Activated naive CD4-positive, alpha-beta T cell treated with anti-CD3 and anti-CD28 coated beads for 36 hours (primary cell): ENCODE results near the gene CPB2. TPM values are rescaled to one million over a fixed set of nuclear protein-coding genes. Genes with fewer than 3 reads are reported as not detected.
A peak's percentile ranks its signal among the peaks of the same experiment; 100 is the strongest.

Experiments used
- CTCF ChIA-PET: fragments of 350-600 bp; sonication (Branson Sonifier 250); formaldehyde crosslinking; loops from one replicate; lab custom pipeline; 2021; ENCODE audit warnings: antibody characterized with exemption; lab: Charles Lee
- DNase-seq: peaks from one replicate; pipeline ENCODE4 v3.0.0-alpha.2; 2020
- H3K27ac Mint-ChIP-seq: one replicate; pipeline ENCODE4 v1.8.0; 2021; ENCODE audit warnings: mild to moderate bottlenecking, mixed read lengths
- H3K27me3 Mint-ChIP-seq: one replicate; pipeline ENCODE4 v1.8.0; 2021; ENCODE audit warnings: low read depth, mixed read lengths
- H3K36me3 Mint-ChIP-seq: one replicate; pipeline ENCODE4 v1.8.0; 2021; ENCODE audit warnings: low read depth, mixed read lengths
- H3K4me1 Mint-ChIP-seq: one replicate; pipeline ENCODE4 v1.8.0; 2021; ENCODE audit warnings: low read depth, mixed read lengths
- H3K4me3 Mint-ChIP-seq: one replicate; pipeline ENCODE4 v1.8.0; 2021; ENCODE audit warnings: mild to moderate bottlenecking, moderate library complexity, mixed read lengths
- H3K9me3 Mint-ChIP-seq: one replicate; pipeline ENCODE4 v1.8.0; 2021; ENCODE audit warnings: mixed read lengths
- intact Hi-C: fragments of 100-400 bp; cut with micrococcal nuclease; formaldehyde crosslinking; loops from one replicate; pipeline ENCODE4 v1.15.1; 2023
- total RNA-seq, 2 experiments: library from RNA; stranded (reverse); gene quantifications; one replicate each; pipeline ENCODE4 v1.2.3, GENCODE V29; 2021

CPB2 gene
- not detected for total RNA-seq

- CTCF ChIA-PET, result interaction anchor here (0.8 kb wide), 1 partner anchor 21 kb away, joined by 3 read pairs; no protein-coding TSS in a partner anchor
- Mint-ChIP-seq H3K27me3 (no peaks in the 10 kb centered on the region), H3K36me3 (no peaks in the 10 kb centered on the region), H3K9me3 (no peaks in the 10 kb centered on the region), H3K27ac (no peak within 1 kb of the TSS), H3K4me1 (peaks cover 5% of the 10 kb centered on the region), H3K4me3 (no peak within 1 kb of the TSS)
- DNase-seq, result no peak
- intact Hi-C loops, result no loop called here
Measured at GRCh38 chr13:46104868-46105267, at the start of gene CPB2. Gene CPB2, minus strand, starts transcription at chr13:46105033. Its CDS starts 24 bp downstream, at chr13:46105009.

- CTCF ChIA-PET, result interaction anchor here (1.3 to 1.5 kb wide), 2 partner anchors 14 to 27 kb away, joined by 4 to 6 read pairs; no protein-coding TSS in a partner anchor
- intact Hi-C loops, result no loop called here
- Mint-ChIP-seq H3K27me3 (no peaks in the 10 kb centered on the region), H3K9me3 (no peaks in the 10 kb centered on the region), H3K27ac (peak overlapping the region; percentile 62), H3K4me3 (no peak overlapping the region), H3K36me3 (peaks cover 82% of the 10 kb centered on the region), H3K4me1 (peaks cover 64% of the 10 kb centered on the region)
- DNase-seq, result no peak
Measured at GRCh38 chr13:46154136-46154801, 49.4 kb upstream of the CPB2 start.

- peak overlapping the region; percentile 81 for H3K27ac Mint-ChIP-seq
- no peaks in the 10 kb centered on the region for H3K27me3 Mint-ChIP-seq
- CTCF ChIA-PET, result interaction anchor here (0.7 to 1.1 kb wide), 3 partner anchors 9 to 122 kb away, joined by 3 to 4 read pairs (median 3); no protein-coding TSS in a partner anchor
- DNase-seq, result no peak
- intact Hi-C loops, result no loop called here
- H3K9me3 Mint-ChIP-seq, result no peaks in the 10 kb centered on the region
- H3K4me1 Mint-ChIP-seq, result peaks cover 56% of the 10 kb centered on the region
- H3K4me3 Mint-ChIP-seq, result no peak overlapping the region
- H3K36me3 Mint-ChIP-seq, result peaks cover 69% of the 10 kb centered on the region
Measured at GRCh38 chr13:46152627-46153328, 47.9 kb upstream of the CPB2 start.

- H3K27me3 Mint-ChIP-seq, result no peaks in the 10 kb centered on the region
- CTCF ChIA-PET, result interaction anchor here (0.9 to 3.2 kb wide), 9 partner anchors 9 to 171 kb away, joined by 3 to 28 read pairs (median 4); no protein-coding TSS in a partner anchor
- peaks cover 51% of the 10 kb centered on the region for H3K4me1 Mint-ChIP-seq
- peak overlapping the region; percentile 89 for H3K27ac Mint-ChIP-seq
- H3K9me3 Mint-ChIP-seq, result no peaks in the 10 kb centered on the region
- intact Hi-C loops, result loop anchor here (1.0 kb wide), 5 partner anchors 10 to 171 kb away; partner anchors contain the start of gene LRRC63
- H3K36me3 Mint-ChIP-seq, result peaks cover 74% of the 10 kb centered on the region
- DNase-seq, result no peak
- H3K4me3 Mint-ChIP-seq, result no peak overlapping the region
Measured at GRCh38 chr13:46150134-46150693, 45.4 kb upstream of the CPB2 start.

GRCh38 chr13:46149272-46150133, 44.7 kb upstream of the CPB2 start:
- DNase-seq, result peak; percentile 81
- intact Hi-C loops, result loop anchor here (1.0 kb wide), 7 partner anchors 9 to 172 kb away; partner anchors contain the start of genes LCP1 and LRRC63
- H3K4me1 Mint-ChIP-seq, result peaks cover 51% of the 10 kb centered on the region
- H3K27me3 Mint-ChIP-seq, result no peaks in the 10 kb centered on the region
- H3K36me3 Mint-ChIP-seq, result peaks cover 75% of the 10 kb centered on the region
- H3K4me3 Mint-ChIP-seq, result no peak overlapping the region
- H3K27ac Mint-ChIP-seq, result peak overlapping the region; percentile 89
- CTCF ChIA-PET, result interaction anchor here (0.6 to 3.2 kb wide), 9 partner anchors 10 to 1806 kb away, joined by 3 to 28 read pairs (median 4); no protein-coding TSS in a partner anchor
- H3K9me3 Mint-ChIP-seq, result no peaks in the 10 kb centered on the region

- CTCF ChIA-PET, result no interaction called here
- DNase-seq, result no peak
- Mint-ChIP-seq H3K36me3 (peaks cover 70% of the 10 kb centered on the region), H3K4me3 (no peak overlapping the region), H3K4me1 (peaks cover 42% of the 10 kb centered on the region), H3K27me3 (no peaks in the 10 kb centered on the region), H3K9me3 (no peaks in the 10 kb centered on the region), H3K27ac (peak overlapping the region; percentile 64)
- intact Hi-C loops, result no loop called here
Measured at GRCh38 chr13:46146898-46147297, 42.1 kb upstream of the CPB2 start.

GRCh38 chr13:46145950-46146349, 41.1 kb upstream of the CPB2 start:
- Mint-ChIP-seq H3K27me3 (no peaks in the 10 kb centered on the region), H3K9me3 (no peaks in the 10 kb centered on the region), H3K36me3 (peaks cover 71% of the 10 kb centered on the region), H3K4me3 (no peak overlapping the region), H3K4me1 (peaks cover 41% of the 10 kb centered on the region), H3K27ac (no peak overlapping the region)
- intact Hi-C loops, result no loop called here
- DNase-seq, result no peak
- CTCF ChIA-PET, result no interaction called here

GRCh38 chr13:46145135-46145534, 40.3 kb upstream of the CPB2 start:
- Mint-ChIP-seq H3K27ac (no peak overlapping the region), H3K4me1 (peaks cover 41% of the 10 kb centered on the region)

GRCh38 chr13:46143184-46143701, 38.4 kb upstream of the CPB2 start:
- intact Hi-C loops, result no loop called here
- no peak for DNase-seq
- H3K4me1 Mint-ChIP-seq, result peaks cover 41% of the 10 kb centered on the region
- peaks cover 74% of the 10 kb centered on the region for H3K36me3 Mint-ChIP-seq
- H3K27me3 Mint-ChIP-seq, result no peaks in the 10 kb centered on the region
- no peak overlapping the region for H3K4me3 Mint-ChIP-seq
- CTCF ChIA-PET, result interaction anchor here (0.9 to 2.0 kb wide), 4 partner anchors 14 to 153 kb away, joined by 3 to 9 read pairs (median 7); no protein-coding TSS in a partner anchor
- H3K9me3 Mint-ChIP-seq, result no peaks in the 10 kb centered on the region
- H3K27ac Mint-ChIP-seq, result peak overlapping the region; percentile 48

More at GRCh38 chr13:46145135-46145534, 40.3 kb upstream of the CPB2 start:
- no peak overlapping the region for H3K4me3 Mint-ChIP-seq
- H3K27me3 Mint-ChIP-seq, result no peaks in the 10 kb centered on the region
- no peaks in the 10 kb centered on the region for H3K9me3 Mint-ChIP-seq
- CTCF ChIA-PET, result interaction anchor here (1.3 to 1.8 kb wide), 2 partner anchors 10 to 16 kb away, joined by 3 to 4 read pairs; no protein-coding TSS in a partner anchor
- peaks cover 71% of the 10 kb centered on the region for H3K36me3 Mint-ChIP-seq
- intact Hi-C loops, result no loop called here
- DNase-seq, result no peak

- CTCF ChIA-PET, result interaction anchor here (0.9 to 2.1 kb wide), 4 partner anchors 14 to 153 kb away, joined by 3 to 13 read pairs (median 7); no protein-coding TSS in a partner anchor
- no peak for DNase-seq
- H3K4me3 Mint-ChIP-seq, result no peak overlapping the region
- peaks cover 78% of the 10 kb centered on the region for H3K36me3 Mint-ChIP-seq
- no peaks in the 10 kb centered on the region for H3K27me3 Mint-ChIP-seq
- H3K9me3 Mint-ChIP-seq, result no peaks in the 10 kb centered on the region
- intact Hi-C loops, result no loop called here
- H3K4me1 Mint-ChIP-seq, result peaks cover 45% of the 10 kb centered on the region
- peak overlapping the region; percentile 48 for H3K27ac Mint-ChIP-seq
Measured at GRCh38 chr13:46142776-46143175, 37.9 kb upstream of the CPB2 start.

- Mint-ChIP-seq H3K4me1 (peaks cover 54% of the 10 kb centered on the region), H3K27me3 (no peaks in the 10 kb centered on the region), H3K4me3 (no peak overlapping the region), H3K9me3 (no peaks in the 10 kb centered on the region), H3K36me3 (peaks cover 78% of the 10 kb centered on the region), H3K27ac (peak overlapping the region; percentile 77)
- CTCF ChIA-PET, result interaction anchor here (0.6 to 3.7 kb wide), 4 partner anchors 14 to 345 kb away, joined by 3 to 25 read pairs (median 8); no protein-coding TSS in a partner anchor
- intact Hi-C loops, result loop anchor here (1.0 kb wide), 1 partner anchor 9 kb away; no protein-coding TSS in a partner anchor
- DNase-seq, result no peak
Measured at GRCh38 chr13:46140044-46140443, 35.2 kb upstream of the CPB2 start.
